ENCODE results near the gene CXCR6.

The CXCR6 gene

DNA sequence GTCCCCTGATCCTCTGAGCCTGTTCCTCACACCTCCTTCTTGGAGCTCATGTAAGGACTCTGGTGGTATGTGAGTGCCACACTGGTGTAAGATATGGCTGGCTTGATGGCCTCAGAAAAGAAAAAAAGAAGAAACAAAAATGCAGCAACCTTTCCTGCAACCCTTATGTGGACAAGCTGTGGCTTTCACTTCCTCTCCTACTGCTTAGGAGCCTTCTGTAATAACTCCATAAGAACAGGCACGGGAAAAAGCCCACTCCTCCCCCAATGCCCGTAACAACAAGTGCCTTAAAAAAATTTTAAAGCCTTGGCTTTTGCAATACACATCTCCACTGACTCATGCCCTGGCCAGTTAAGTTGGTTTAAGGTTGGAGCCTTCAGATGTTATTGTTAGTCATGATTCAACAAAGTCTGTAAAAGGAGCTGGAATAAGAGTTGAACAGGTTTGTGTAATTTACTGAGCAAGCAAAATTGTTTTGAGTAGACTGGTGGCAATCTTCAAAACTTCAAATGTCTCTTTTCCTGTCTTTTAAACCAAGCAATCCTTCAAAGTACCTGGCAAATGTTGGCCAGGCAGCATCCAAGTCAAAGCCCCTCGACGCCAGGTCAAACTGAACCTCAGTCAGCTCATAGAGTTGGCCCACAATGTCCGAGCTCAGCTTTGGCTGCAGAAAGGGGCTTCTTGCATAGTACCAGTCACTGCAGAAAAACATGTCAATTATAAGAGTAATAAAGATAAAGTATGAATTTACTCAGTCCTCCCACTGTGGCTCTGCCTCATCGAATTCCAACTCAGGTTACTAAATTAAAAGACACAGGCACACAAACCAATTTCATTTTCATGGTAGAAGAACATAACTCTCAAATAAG is 29.5 kb downstream of the CXCR6 start:
- FAIRE-seq = no peak

DNA sequence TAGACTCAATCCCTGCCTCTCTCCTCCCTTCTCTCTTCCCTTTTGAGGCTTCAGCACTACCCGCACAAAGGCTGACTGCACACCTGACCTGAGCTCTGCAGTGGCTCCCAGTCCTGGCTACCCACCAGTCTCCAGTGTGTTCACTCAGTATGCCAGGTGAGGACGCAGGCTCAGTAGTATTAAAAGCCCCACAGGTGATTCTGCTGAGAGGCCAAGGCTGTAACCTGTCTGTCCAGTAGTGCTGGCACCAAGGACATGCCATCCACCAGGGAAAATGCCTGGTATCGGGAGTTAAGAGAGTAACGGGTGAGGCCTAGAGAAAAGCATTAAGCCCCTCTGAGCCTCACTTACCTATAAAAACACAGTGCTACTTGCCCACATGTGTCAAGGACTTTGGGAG is 31.4 kb downstream of the CXCR6 start:
- no peak for FAIRE-seq

DNA sequence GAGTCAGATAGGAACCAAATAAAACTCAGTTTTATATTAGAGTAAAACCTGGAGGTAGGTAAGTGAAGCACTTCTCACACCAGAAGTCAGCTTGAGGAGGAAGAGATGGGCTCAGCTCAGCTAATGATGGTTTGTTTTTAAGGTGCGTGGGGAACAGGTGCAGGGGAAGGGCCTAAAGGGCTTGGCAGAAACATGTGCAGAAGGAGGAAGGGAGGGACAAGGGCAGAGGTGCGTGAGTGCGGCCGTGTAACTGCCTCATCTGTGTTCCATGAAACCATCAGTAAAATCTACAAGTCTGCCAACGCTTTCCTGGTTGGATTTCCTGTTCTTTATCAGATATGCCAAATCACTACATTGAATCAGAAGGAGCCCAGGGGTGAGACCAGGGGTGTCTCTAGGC is 32.4 kb downstream of the CXCR6 start:
- no peak for FAIRE-seq

DNA sequence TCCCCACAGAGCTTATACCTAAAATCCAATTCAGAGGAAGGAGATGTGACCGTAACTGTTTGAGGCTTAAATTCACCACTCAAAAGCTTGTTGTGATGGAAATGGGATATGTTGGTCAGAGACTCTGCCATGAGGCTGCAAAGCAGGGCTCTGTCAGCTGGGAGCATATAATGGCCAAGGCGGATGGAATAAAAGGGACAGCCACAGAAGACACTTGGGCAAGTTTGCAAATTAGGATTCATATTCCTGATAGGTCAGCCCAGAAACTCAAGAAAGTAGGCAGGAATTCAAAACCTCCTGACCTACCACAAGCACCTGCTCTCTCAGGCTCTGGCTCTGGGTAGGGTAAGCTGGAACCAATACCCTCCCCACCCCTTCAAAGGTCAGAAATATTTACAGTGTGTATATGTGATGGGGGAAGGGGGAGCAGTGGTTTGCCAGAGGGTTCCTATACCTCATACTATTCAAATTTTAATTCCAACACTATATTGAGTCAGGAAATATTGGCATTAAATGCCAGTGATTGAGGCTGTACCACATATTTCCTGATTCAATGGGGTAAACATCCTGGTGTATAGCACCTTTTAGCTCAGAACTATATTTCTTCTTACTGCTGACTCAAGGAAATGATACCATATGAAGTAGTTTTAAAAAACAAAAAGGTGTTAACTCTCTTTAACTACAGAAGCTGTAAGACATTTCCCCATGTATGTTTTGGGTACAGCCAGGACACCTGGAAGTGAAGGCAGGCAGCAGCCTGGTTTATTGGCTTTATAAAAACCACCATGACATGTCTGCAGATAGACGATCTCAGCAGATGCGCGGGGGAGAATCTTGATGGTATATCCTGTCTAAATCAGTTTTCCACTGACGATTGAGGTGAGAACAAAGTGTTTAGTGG is 33.2 kb downstream of the CXCR6 start:
- FAIRE-seq = no peak

DNA sequence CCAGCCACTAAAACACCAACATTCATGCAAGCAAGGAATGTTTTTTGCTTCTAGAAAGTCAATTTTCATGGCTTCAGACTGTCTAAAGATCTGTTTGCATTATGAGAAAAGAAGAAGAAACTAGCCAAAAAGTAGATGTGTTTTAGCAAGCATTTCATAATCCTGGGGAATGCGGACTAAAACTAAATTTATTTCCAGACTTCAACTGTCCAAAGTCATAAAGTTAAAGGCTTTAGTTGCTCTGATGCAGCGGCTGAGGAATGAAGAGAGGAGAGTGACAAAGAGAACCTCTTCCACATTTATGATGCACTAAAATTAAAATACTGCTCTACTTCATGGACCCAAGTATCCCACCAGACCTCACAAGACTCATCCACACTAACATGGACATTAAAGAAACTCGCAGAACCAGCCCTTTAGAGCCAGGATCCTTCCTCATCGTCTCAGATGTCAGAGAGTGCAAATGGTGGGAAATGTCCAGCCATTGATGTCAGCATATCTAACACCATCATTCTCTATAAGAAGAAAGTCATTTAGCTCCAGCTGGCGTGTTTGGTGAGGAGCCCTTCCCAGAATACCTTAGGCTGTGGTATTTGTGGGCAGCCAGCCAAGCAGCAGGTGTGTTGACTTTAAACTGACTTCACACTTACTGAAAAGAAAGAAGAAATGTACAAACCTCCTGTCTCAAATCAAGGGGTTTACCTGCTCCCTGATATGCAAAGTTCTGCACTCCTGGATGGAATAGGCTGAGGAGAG is 34.9 kb downstream of the CXCR6 start:
- FAIRE-seq = peak; percentile 75

DNA sequence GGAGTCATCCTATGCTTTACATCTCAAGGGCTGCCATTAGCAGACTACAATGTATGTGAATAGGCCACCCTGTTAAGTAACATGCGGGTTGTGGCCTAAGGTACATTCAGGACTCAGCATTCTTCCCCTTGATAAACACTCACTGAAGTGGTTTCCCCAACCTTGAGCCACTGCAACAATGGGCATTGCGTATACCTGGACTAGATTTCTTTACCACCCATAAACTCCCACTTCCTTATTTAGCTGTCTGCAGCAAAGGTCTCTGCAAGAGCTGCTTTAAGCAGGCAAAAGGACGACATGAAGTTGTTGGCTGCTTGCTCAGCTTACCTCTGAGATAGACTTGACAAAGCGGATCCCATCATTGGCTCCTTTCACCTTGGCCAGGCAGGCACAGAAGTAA is 36.1 kb downstream of the CXCR6 start:
- FAIRE-seq = no peak

DNA sequence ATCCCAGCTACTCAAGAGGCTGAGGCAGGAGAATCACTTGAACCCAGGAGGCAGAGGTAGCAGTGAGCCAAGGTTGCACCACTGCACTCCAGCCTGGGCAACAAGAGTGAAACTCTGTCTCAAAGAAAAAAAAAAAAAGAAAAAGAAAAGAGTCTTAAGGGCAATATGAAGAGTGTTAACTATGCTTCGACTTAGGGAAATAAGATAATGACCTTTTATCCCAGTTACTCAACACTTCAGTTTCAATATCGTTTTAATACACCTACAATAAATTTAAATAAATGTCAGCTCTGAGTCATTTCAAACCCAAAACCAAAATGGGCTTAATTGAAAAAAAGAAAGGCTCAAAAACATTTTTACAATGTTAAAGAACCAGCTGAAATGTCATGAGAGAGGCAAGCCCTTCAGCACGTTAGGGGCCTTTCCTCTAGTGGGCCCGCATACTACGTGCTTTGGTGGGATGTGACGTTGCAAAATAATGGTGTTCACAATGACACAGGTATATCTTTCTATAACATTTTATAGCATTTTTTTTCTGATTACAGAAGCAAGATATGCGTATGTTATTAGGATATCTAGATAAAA is 37.1 kb downstream of the CXCR6 start:
- FAIRE-seq = no peak

DNA sequence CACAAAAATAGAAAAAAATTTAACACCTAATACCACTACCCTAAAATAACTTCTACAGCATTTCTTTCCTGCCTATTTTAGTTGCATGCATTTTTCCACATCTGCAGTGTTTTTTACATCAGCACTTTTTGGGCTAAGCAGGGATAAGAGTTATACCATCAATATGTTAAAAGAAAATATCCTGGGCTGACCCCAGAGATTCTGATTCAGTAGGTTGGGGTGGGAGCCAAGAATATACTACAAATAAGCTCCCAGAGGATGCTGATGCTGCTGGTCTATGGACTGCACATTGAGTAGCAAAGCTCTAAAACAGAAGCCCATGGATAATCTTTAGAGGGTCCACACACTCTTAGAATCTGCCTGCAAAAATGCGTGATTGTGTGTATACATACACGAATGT is 37.6 kb downstream of the CXCR6 start:
- FAIRE-seq = no peak

DNA sequence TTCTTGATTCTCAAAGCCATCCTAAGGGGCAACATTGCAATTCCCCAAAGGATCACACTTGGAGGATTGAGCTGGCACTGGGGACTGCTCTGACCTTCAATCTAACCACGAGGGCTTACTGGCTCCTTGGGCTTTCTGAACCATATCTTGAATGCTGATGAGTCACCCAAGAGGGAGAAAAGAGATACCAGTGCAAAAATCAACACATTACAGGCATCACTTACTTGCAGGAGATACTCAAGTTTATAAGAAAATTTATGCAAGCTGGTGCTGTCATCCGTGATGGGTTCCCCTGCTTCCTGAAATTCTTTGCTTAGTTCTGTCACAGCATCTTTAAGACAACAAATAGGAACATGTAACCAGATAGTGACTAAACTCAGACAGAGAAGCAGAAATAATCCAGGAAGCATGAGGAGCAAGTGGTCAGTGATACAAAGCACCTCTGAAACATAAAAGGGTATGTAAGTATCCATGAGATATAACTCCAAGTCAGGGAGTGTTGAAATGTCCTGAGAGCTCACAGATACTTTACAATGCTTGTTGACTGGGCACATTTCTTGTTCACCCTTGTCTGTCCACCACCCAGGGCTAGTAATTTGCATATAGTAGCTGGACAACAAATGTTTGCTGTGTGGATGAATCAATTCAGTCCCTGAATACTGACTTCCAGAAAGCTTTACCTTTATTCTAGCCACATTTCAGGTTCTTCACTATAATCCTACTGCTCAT is 38.2 kb downstream of the CXCR6 start:
- no peak for FAIRE-seq

DNA sequence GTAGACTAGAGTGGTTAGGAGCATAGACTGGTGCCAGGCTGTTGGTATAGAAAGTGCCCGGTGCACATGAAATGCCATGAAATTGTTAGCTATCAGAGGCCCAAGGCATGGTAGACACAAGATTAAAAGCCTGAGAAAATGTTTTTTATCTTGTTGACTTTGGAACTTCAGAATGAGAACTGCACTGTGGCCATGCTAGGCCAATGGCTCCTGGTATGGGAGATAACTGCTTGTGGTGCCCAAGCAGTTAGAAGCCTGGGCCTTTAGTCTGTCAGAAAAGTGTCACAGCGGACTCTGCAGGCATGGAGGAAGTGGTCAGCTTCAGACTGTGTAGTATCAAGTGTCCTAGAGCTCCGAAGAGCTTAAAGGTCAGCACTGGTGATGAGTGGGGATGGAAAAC is 40.5 kb downstream of the CXCR6 start:
- FAIRE-seq = no peak

DNA sequence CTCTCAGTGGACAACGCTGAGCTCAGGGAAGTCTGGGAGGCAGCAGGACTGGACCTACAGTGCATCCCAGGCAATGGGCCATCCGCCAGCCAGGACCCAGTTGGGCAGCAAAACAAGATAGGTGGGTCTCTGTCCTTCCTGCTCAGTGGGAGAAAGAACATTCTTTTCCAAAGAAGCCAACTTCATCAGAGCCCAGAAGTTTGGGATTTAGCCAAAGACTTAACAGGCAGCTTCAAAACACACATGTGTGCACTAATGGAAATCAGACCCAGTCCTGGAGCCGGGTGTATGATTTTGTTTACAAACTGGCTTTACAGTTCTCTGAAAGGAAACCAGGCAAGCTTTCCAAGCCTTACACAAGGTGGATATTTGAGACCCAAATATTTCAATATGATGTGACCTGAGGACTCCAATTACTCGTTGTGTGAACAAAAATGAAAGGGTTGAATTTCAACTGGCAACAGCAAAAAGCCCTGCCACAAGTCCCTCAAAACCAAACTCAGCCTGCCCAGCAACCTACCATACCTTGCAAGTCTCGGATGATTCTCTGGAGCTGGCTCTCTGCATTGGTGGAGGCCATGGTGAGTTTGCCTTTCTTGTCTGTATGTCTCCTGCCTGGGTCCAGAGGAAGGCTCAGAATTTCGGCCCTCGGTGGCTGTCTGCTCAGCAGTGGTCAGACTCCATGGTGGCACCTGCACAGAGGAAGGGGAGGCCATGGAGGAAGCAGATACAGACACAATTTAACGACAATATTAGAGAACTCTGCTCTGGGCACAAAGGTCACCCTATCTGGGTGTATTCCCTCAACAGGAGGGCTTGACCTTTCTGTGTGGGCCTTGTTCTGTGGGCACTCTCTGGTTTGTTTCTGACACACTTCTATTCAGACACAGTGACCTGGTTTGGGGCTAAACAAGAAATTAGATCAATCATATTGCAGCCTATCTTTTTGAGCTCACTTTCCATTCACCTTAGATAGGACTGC is 41.4 kb downstream of the CXCR6 start:
- FAIRE-seq = peak; percentile 73

DNA sequence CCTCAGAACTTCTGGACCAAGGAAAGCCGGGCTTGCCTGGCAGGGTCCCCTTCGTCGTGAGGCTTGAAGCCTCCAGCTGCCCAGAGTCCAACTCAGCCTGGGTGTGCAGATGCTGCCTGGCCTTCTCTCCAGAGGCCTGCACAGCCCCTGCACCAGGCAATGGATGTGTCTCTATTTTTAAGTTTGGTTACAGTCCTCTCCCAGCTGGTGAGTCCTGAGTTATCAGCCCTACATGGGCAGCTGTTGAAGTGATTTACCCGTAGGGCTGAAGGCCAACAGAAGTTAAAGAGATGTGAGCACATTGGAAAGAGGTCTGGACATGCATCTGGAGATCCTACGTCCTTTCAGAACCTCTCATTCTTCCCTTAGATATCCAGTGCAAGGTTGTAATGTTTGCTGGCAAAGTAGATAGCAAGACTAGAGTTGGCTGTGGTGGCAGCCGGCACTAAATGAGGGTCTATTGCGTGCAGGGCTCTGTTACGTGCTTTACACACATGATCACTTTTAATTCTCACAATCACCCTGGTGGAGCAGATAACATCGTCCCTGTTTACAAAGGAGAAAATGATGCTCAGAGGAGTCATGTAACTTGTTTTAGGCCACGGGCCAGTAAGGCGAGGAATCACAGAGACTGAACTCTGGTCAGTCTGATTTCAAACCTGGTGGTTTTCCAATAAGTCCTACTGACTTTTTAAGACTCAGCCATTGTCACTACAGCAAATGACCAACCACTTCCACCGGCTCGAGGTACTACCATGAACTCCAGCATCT is 42.5 kb downstream of the CXCR6 start:
- no peak for FAIRE-seq

DNA sequence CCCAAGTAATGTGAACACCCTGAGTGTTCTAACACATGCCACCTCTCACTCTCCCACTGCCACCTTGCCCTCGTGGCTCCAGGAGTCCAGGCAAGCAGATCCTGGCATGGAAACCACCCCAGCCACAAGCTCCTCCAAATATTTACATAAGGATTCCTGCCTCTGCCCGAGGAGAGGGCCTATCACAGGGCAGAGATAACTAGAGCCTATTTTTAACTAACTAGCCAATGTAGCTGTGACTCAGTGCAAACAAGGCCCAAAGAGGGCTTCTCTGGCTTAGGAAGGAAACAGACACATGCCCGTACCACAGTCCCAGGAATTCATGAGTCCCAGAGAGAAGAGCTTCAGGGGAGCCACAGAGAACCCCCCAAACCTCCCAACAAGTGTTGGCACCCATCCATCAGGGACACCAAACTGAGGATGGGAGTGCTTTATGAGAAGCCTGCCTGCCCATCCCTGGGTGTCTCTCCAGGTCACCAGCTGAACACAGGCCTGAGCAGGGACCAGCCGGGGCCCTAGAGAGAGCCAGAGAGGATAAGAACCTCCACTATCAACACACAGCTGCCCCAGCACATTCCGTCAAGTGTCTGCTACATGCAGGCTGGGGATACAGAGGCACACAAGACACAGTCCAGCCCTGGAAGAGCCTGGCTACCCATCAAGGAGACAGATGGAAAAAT is 43.2 kb downstream of the CXCR6 start:
- no peak for FAIRE-seq

DNA sequence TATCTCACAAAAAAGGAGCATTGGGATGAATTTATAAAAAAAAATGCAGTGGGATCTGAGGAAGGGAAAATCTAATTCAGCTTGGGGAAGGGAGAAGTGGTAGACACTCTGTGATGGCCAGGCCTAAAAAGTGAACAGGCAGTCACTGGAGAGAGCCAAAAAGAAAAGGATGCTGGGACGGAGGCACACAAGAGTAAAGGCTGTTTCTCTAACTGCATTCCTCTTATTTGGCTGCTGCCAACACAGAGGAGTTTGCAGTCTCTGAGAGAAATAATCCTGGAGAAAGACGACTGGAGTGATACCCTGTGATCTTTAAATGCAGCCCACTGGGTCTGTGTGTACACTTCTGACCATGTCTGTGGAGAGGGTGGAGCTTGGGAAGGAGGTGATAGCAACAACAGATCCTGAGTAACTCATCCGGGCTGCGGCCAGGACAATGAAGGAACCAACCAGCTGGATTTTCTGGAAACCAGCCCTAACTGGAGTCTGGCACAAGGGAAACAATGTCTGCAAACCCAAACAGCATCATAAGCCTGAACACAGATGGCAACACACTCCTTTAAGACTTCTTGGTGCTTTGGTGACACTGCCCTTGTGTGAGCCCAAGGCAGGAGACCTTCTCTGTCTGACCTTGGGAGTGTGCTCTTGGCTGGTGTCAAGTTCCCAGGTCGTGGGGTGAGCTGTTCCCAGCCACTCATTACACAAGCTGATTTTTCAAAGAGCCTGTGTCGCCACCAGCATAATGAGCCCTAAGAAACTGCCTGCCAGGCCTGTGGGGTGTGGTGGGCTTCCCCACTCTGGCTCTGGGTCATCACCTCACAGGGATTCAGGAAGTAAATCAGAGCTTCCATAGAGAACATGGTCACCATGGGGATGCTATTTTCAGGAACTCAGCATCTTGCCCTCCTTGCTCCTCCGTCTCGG is 44.4 kb downstream of the CXCR6 start:
- FAIRE-seq = no peak

DNA sequence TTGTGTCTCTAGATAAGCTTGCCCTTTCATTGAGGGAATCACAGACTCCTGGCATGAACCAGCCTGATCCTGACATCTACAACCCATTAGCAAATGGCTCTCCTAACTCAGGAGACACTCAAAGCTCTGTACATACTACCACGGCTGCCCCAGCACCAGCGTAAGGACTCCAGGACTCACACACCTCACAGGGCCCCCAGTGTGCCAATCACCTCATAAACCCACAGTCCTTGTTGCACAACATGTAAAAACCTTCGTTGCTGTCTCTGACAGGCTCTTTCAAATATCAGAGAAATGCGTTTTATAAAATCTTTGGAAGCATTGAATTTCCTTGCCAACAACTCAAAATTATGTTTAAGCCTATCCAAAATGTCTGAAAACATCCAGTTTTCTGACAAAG is 45.1 kb downstream of the CXCR6 start:
- FAIRE-seq = no peak

DNA sequence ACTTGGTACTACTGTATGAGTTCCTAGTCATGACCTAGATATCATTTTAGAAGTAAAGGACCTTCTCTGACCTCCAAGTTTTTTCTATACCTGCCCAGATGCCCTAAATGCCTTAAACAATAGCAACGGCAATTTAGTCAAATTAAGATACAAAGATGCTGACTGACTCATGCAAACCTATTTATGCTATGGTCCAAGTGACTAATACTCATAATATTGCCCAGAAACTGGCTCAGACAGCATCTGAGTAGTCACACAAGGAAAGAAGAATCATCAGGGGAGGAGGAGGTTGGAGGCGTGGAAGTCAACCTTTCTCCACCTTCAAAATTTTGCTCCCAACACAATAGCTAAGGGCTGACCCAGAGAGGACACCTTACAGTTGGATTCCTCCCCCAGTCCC is 45.5 kb downstream of the CXCR6 start:
- no peak for FAIRE-seq

DNA sequence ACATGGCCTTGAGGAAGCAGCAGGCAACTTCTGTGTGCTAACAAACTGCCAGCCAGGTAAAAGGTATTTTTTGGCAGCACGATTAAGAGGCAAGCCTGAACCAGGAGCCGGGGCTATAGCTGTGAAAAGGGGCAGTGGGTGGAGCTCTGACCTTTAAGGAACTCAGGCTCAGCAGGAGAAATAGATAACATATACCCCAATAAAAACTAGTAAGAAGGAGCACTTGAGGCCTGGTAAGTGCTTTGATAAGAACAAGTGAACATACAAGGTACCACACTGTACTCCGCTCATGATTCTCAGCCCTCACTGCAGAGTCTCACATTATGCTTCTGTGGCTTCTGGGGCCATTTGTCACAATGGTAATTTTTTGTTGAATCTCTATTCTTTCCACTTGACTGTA is 46.9 kb downstream of the CXCR6 start:
- FAIRE-seq = no peak

DNA sequence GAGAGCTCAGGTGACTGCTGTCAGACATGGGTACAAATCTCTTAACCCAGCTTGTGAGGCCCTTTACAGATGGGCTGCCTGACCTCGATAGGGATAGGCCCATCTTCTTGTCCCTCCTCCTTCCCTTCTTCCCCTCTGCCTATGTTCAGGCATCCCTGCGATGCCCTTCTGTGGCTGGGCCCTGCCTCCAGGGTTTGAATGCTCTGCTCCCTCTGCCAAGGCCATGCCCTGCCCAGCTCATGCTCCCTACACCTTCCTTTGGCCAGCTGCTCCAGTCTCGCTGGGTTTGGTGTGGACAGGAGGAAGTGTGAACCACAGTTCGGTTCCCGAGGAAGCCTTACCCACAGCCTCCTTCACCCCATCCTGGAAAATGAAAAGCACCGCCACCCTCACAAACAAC is 48.1 kb downstream of the CXCR6 start:
- FAIRE-seq = no peak
